Activated CD4-positive, alpha-beta T cell treated with anti-CD3 and anti-CD28 coated beads, Interleukin-2, amount 10 ng/mL, durations not matched to agents 7 days and 5 days (primary cell): ENCODE results near the gene NBL1. TPM values are rescaled to one million over a fixed set of nuclear protein-coding genes. Genes with fewer than 3 reads are reported as not detected.

Experiments
- CTCF ChIA-PET: fragments of 350-600 bp; sonication (Branson Sonifier 250); formaldehyde crosslinking; loops from one replicate; lab custom pipeline; 2021; ENCODE audit warnings: antibody characterized with exemption; lab: Charles Lee
- POLR2A ChIA-PET: fragments of 350-600 bp; sonication (Branson Sonifier 250); formaldehyde crosslinking; loops from one replicate; lab custom pipeline; 2021; ENCODE audit warnings: antibody characterized with exemption; lab: Charles Lee
- DNase-seq: peaks from one replicate; pipeline ENCODE4 v3.0.0-alpha.2; 2020
- H3K27ac Mint-ChIP-seq: one replicate; pipeline ENCODE4 v1.8.0; 2021; ENCODE audit warnings: mild to moderate bottlenecking, moderate library complexity, mixed read lengths
- H3K27me3 Mint-ChIP-seq: one replicate; pipeline ENCODE4 v1.8.0; 2021; ENCODE audit warnings: mixed read lengths
- H3K36me3 Mint-ChIP-seq: one replicate; pipeline ENCODE4 v1.8.0; 2021; ENCODE audit warnings: low read depth, mixed read lengths
- H3K4me1 Mint-ChIP-seq: one replicate; pipeline ENCODE4 v1.8.0; 2021; ENCODE audit warnings: mixed read lengths
- H3K4me3 Mint-ChIP-seq: one replicate; pipeline ENCODE4 v1.8.0; 2021; ENCODE audit warnings: mild to moderate bottlenecking, moderate library complexity, mixed read lengths
- H3K9me3 Mint-ChIP-seq: one replicate; pipeline ENCODE4 v1.8.0; 2021; ENCODE audit warnings: mixed read lengths
- total RNA-seq, 2 experiments: library from RNA; stranded (reverse); gene quantifications; one replicate each; pipeline ENCODE4 v1.2.3, GENCODE V29; 2021

The NBL1 gene
- total RNA-seq, 2 experiments from 2014 or later: 17.5 to 22.0 TPM

DNA sequence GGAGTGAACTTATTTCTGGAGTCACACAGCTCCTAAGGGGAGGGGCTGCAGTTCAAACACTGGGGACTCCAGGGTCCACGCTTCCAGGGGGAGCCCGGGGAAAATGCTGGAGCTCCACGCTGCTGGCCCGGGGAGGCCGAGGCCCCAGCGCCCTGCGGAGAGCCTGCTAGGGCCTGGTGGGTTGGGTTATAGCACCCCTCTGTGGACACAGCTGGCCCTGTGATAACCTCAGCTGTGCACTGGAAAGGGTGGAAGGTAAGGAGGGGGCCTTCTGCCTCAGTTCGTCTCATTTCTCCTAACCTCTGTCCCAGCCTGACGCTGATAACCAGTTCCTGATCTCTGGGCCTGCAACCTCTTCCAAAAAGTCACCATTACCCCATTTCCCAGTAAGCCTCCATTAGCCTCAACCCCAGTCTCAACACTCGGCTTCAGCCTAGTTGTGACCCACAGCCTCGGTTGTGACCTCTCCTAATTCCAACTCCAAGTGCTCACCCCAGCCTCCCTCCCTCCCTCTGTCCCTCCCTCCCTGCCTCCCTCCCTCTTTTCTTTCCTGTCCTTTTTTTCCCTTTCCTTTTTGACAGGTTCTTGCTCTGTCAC is 7.1 kb downstream of the NBL1 start:
- H3K36me3 Mint-ChIP-seq: no peaks in the 10 kb centered on the region
- H3K4me3 Mint-ChIP-seq: no peak overlapping the region
- POLR2A ChIA-PET: no interaction called here
- DNase-seq: peak; percentile 55
- peaks cover 28% of the 10 kb centered on the region for H3K4me1 Mint-ChIP-seq
- no peaks in the 10 kb centered on the region for H3K9me3 Mint-ChIP-seq
- H3K27ac Mint-ChIP-seq: no peak overlapping the region
- no peaks in the 10 kb centered on the region for H3K27me3 Mint-ChIP-seq
- CTCF ChIA-PET: interaction anchor here (0.6 to 1.6 kb wide), 13 partner anchors 9 to 503 kb away, joined by 3 to 8 read pairs (median 3); a partner anchor contains a TSS

- Mint-ChIP-seq H3K36me3 (no peaks in the 10 kb centered on the region), H3K4me1 (peaks cover 13% of the 10 kb centered on the region), H3K9me3 (no peaks in the 10 kb centered on the region), H3K27me3 (no peaks in the 10 kb centered on the region), H3K4me3 (no peak overlapping the region), H3K27ac (no peak overlapping the region)
- DNase-seq: no peak
- ChIA-PET POLR2A (no interaction called here), CTCF (interaction anchor here (0.6 to 1.7 kb wide), 13 partner anchors 13 to 516 kb away, joined by 3 to 6 read pairs (median 3); partner anchors contain the start of genes EMC1 and MRTO4)
Measured at GRCh38 chr1:19654386-19654785, 10.3 kb downstream of the NBL1 start.

GRCh38 chr1:19654886-19655717 is 11.0 kb downstream of the NBL1 start:
- no peak for DNase-seq
- Mint-ChIP-seq H3K4me3 (no peak overlapping the region), H3K4me1 (peaks cover 18% of the 10 kb centered on the region), H3K9me3 (no peaks in the 10 kb centered on the region), H3K27ac (no peak overlapping the region), H3K27me3 (no peaks in the 10 kb centered on the region), H3K36me3 (no peaks in the 10 kb centered on the region)
- ChIA-PET POLR2A (no interaction called here), CTCF (interaction anchor here (1.1 to 1.2 kb wide), 4 partner anchors 9 to 190 kb away, joined by 3 to 5 read pairs (median 4); no protein-coding TSS in a partner anchor)

- H3K27me3 Mint-ChIP-seq: no peaks in the 10 kb centered on the region
- H3K9me3 Mint-ChIP-seq: no peaks in the 10 kb centered on the region
- peaks cover 18% of the 10 kb centered on the region for H3K4me1 Mint-ChIP-seq
- H3K36me3 Mint-ChIP-seq: no peaks in the 10 kb centered on the region
- DNase-seq: no peak
- POLR2A ChIA-PET: no interaction called here
- H3K27ac Mint-ChIP-seq: peak overlapping the region; percentile 14
- no peak overlapping the region for H3K4me3 Mint-ChIP-seq
- CTCF ChIA-PET: interaction anchor here (0.6 to 1.2 kb wide), 2 partner anchors 10 to 717 kb away, joined by 3 read pairs; no protein-coding TSS in a partner anchor
Measured at GRCh38 chr1:19655718-19656080, 11.6 kb downstream of the NBL1 start.

DNA sequence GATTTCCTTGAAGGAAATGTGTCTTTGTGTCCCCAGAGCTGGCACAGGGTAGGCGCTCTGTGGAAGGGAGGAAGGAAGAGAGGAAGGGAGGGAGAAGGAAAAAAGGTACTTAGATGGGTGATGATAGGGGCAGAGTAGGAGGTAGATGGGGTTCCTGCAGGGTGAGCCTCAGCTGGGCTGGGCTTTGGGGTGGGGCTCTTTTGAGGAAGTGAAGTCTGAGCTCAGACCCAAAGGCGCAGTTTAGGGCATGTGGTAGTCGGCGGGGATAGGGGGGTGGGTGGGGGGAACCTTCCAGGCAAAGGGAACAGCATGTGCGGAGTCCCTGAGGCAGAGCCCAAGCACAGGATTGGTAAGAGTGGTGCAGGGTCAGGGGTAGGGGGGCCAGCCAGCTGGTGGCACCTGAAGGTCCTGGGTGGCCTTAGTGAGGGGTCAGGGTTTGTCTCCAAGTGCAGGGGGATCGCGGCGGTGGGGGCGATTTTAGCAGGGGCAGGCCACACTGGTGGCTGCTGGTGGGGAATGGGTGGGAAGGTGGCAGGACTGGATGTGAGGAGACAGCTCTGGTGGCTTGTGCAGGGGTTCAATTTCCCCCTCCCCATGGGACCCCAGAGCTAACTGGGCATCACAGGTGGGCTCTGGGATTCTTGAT is 12.1 kb downstream of the NBL1 start:
- ChIA-PET CTCF (interaction anchor here (0.6 to 1.2 kb wide), 2 partner anchors 10 to 717 kb away, joined by 3 read pairs; no protein-coding TSS in a partner anchor), POLR2A (no interaction called here)

DNA sequence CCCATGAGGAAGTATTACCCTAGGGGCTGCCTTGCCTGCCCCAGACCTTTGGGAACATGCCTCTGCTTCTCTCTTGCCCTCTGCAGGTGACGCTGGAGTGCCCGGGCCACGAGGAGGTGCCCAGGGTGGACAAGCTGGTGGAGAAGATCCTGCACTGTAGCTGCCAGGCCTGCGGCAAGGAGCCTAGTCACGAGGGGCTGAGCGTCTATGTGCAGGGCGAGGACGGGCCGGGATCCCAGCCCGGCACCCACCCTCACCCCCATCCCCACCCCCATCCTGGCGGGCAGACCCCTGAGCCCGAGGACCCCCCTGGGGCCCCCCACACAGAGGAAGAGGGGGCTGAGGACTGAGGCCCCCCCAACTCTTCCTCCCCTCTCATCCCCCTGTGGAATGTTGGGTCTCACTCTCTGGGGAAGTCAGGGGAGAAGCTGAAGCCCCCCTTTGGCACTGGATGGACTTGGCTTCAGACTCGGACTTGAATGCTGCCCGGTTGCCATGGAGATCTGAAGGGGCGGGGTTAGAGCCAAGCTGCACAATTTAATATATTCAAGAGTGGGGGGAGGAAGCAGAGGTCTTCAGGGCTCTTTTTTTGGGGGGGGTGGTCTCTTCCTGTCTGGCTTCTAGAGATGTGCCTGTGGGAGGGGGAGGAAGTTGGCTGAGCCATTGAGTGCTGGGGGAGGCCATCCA is 12.8 kb downstream of the NBL1 start:
- Mint-ChIP-seq H3K27me3 (peaks cover 2% of the 10 kb centered on the region), H3K4me3 (no peak overlapping the region), H3K9me3 (no peaks in the 10 kb centered on the region), H3K36me3 (no peaks in the 10 kb centered on the region), H3K4me1 (peaks cover 20% of the 10 kb centered on the region), H3K27ac (no peak overlapping the region)
- DNase-seq: no peak
- ChIA-PET CTCF (interaction anchor here (1.2 kb wide), 1 partner anchor 11 kb away, joined by 3 read pairs; no protein-coding TSS in a partner anchor), POLR2A (no interaction called here)

More for the DNA sequence above, 12.1 kb downstream of the NBL1 start:
- DNase-seq: no peak
- H3K4me3 Mint-ChIP-seq: no peak overlapping the region
- H3K27ac Mint-ChIP-seq: peak overlapping the region; percentile 14
- no peaks in the 10 kb centered on the region for H3K36me3 Mint-ChIP-seq
- no peaks in the 10 kb centered on the region for H3K27me3 Mint-ChIP-seq
- H3K9me3 Mint-ChIP-seq: no peaks in the 10 kb centered on the region
- H3K4me1 Mint-ChIP-seq: peaks cover 17% of the 10 kb centered on the region

DNA sequence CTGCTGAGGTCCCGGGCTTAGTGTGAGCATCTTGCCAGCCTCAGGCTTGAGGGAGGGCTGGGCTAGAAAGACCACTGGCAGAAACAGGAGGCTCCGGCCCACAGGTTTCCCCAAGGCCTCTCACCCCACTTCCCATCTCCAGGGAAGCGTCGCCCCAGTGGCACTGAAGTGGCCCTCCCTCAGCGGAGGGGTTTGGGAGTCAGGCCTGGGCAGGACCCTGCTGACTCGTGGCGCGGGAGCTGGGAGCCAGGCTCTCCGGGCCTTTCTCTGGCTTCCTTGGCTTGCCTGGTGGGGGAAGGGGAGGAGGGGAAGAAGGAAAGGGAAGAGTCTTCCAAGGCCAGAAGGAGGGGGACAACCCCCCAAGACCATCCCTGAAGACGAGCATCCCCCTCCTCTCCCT is 13.4 kb downstream of the NBL1 start:
- H3K27ac Mint-ChIP-seq: no peak overlapping the region
- ChIA-PET CTCF (no interaction called here), POLR2A (no interaction called here)
- no peak overlapping the region for H3K4me3 Mint-ChIP-seq
- no peaks in the 10 kb centered on the region for H3K9me3 Mint-ChIP-seq
- peaks cover 20% of the 10 kb centered on the region for H3K4me1 Mint-ChIP-seq
- DNase-seq: no peak
- no peaks in the 10 kb centered on the region for H3K36me3 Mint-ChIP-seq
- peaks cover 2% of the 10 kb centered on the region for H3K27me3 Mint-ChIP-seq

DNA sequence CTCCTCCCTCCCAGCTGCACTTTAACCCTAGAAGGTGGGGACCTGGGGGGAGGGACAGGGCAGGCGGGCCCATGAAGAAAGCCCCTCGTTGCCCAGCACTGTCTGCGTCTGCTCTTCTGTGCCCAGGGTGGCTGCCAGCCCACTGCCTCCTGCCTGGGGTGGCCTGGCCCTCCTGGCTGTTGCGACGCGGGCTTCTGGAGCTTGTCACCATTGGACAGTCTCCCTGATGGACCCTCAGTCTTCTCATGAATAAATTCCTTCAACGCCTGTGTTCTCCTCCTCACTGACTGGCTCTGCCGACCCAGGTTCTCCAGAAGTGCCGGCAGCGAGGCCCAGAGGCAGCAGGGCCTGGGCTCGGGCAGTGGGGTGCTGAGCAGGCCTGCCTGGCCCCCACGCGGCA is 14.1 kb downstream of the NBL1 start:
- Mint-ChIP-seq H3K27ac (no peak overlapping the region), H3K9me3 (no peaks in the 10 kb centered on the region), H3K4me3 (no peak overlapping the region), H3K27me3 (peaks cover 8% of the 10 kb centered on the region), H3K36me3 (no peaks in the 10 kb centered on the region), H3K4me1 (peaks cover 20% of the 10 kb centered on the region)
- DNase-seq: no peak
- POLR2A ChIA-PET: no interaction called here
- CTCF ChIA-PET: interaction anchor here (0.5 kb wide), 1 partner anchor 16 kb away, joined by 5 read pairs; no protein-coding TSS in a partner anchor

DNA sequence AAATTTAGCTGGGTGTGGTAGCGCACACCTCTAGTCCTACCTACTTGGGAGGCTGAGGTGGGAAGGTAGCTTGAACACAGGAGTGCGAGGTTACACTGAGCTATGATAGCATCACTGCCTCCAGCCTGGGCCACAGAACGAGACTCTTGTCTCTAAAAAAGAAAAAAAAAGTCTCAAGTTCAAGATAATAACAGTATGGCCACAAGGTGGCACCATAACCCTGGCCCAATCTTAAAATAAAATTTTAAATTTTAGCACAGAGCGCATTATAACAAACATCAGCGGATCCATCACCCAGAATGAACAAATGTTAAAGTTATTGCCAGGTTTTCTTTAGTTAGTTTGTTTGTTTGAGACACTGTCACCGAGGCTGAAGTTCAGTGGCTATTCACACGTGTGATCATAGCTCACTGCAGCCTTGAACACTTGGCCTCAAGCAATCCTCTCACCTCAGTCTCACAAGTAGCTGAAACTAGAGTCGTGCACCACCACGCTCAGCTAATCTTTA is 17.7 kb downstream of the NBL1 start:
- CTCF ChIA-PET: interaction anchor here (0.6 to 4.8 kb wide), 18 partner anchors 10 to 748 kb away, joined by 3 to 27 read pairs (median 3); no protein-coding TSS in a partner anchor
- POLR2A ChIA-PET: no interaction called here
- DNase-seq: peak; percentile 54
- H3K4me1 Mint-ChIP-seq: peaks cover 21% of the 10 kb centered on the region
- no peaks in the 10 kb centered on the region for H3K36me3 Mint-ChIP-seq
- H3K27ac Mint-ChIP-seq: no peak overlapping the region
- H3K9me3 Mint-ChIP-seq: no peaks in the 10 kb centered on the region
- no peak overlapping the region for H3K4me3 Mint-ChIP-seq
- H3K27me3 Mint-ChIP-seq: peaks cover 26% of the 10 kb centered on the region

DNA sequence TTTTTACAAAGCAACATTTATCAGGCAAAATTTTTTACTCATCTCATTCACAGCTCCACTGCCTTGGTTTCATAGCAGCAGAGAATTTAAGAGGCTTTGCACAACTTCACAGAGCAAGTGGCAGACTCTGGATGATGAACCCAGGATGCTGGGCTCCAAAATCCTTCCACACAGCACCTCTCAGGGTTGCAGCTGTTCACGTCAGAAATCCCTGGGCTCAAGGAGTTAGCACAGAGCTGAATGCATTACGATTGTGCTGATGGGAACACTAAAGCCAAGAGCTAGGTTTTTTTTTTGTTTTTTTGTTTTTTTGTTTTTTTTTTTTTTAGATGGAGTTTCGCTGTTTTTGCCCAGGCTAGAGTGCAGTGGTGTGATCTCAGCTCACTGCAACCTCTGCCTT is 18.2 kb downstream of the NBL1 start:
- H3K27ac Mint-ChIP-seq: no peak overlapping the region
- no peaks in the 10 kb centered on the region for H3K9me3 Mint-ChIP-seq
- no peak overlapping the region for H3K4me3 Mint-ChIP-seq

GRCh38 chr1:19664453-19665185 is 20.5 kb downstream of the NBL1 start, which contains the start of gene HTR6:
HTR6 (plus strand) TSS chr1:19664875; CDS start chr1:19665754, 879 bp downstream.
- ChIA-PET POLR2A (no interaction called here), CTCF (interaction anchor here (1.2 kb wide), 1 partner anchor 8 kb away, joined by 3 read pairs; no protein-coding TSS in a partner anchor)
- Mint-ChIP-seq H3K36me3 (no peaks in the 10 kb centered on the region), H3K27me3 (peaks cover 32% of the 10 kb centered on the region), H3K4me3 (peak within 1 kb of the TSS; percentile 54), H3K27ac (no peak within 1 kb of the TSS), H3K4me1 (peaks cover 16% of the 10 kb centered on the region), H3K9me3 (no peaks in the 10 kb centered on the region)
- peak; percentile 25 for DNase-seq

More for the DNA sequence above, 18.2 kb downstream of the NBL1 start:
- DNase-seq: no peak
- Mint-ChIP-seq H3K27me3 (peaks cover 31% of the 10 kb centered on the region), H3K4me1 (peaks cover 21% of the 10 kb centered on the region), H3K36me3 (no peaks in the 10 kb centered on the region)
- ChIA-PET POLR2A (no interaction called here), CTCF (interaction anchor here (0.6 to 4.8 kb wide), 18 partner anchors 10 to 749 kb away, joined by 3 to 27 read pairs (median 3); no protein-coding TSS in a partner anchor)
